Bronchial epithelial cell (primary cell): ENCODE results near the gene FBXO27. TPM values are rescaled to one million over a fixed set of nuclear protein-coding genes. Genes with fewer than 3 reads are reported as not detected.
"Not testable (repeated sequence)": the region's sequence is repeated elsewhere in the genome, so short reads cannot be mapped to it uniquely, and the experiment has no call there.

Source experiments
- DNase-seq: peaks from one replicate; pipeline ENCODE4 v3.0.0-alpha.2; 2010; ENCODE audit warnings: low read depth
- FAIRE-seq: peaks from 2 replicates; lab custom pipeline; 2011; peaks lifted over from hg19 to GRCh38; lab: Jason Lieb, UNC
- H3K27me3 ChIP-seq: 2 replicates; pipeline ENCODE4 v1.5.1; 2011; ENCODE audit warnings: low read length; ENCODE audit not compliant: control insufficient read depth, insufficient read depth
- H3K36me3 ChIP-seq: 2 replicates; pipeline ENCODE4 v1.5.1; 2011; ENCODE audit warnings: low read length; ENCODE audit not compliant: control insufficient read depth, insufficient read depth
- H3K4me3 ChIP-seq: 2 replicates; pipeline ENCODE4 v1.5.1; 2011; ENCODE audit warnings: mild to moderate bottlenecking, low read depth, low read length, control low read depth
- CTCF ChIP-seq: IDR thresholded peaks from 2 replicates; pipeline ENCODE4 v1.5.1; 2011; ENCODE audit warnings: mild to moderate bottlenecking, moderate library complexity, low read length, control low read depth, inconsistent platforms; ENCODE audit not compliant: insufficient read depth, severe bottlenecking
- total RNA-seq: library from RNA; depleted of rRNA; stranded (reverse); fragments of >200 nt; gene quantifications from 2 replicates; pipeline ENCODE4 v1.2.1, GENCODE V29; 2014

FBXO27 gene
- total RNA-seq, 1 donor from 2014 or later = 5.3 TPM

- DNase-seq (no peak), FAIRE-seq (no peak)
- no peaks in the 10 kb centered on the region for H3K36me3 ChIP-seq
- no peak for TF ChIP-seq CTCF
- no peak overlapping the region for H3K4me3 ChIP-seq
- H3K27me3 ChIP-seq = no peaks in the 10 kb centered on the region
Observed at GRCh38 chr19:39074205-39074692, 41.9 kb upstream of the FBXO27 start.

GRCh38 chr19:39070888-39071287 is 38.5 kb upstream of the FBXO27 start:
- no peak for FAIRE-seq
- DNase-seq = no peak
- TF ChIP-seq CTCF = no peak

GRCh38 chr19:39068259-39068658 is 35.9 kb upstream of the FBXO27 start:
- not testable (repeated sequence) for FAIRE-seq, H3K36me3 ChIP-seq, H3K27me3 ChIP-seq, H3K4me3 ChIP-seq, DNase-seq

More at GRCh38 chr19:39070888-39071287, 38.5 kb upstream of the FBXO27 start:
- H3K4me3 ChIP-seq = no peak overlapping the region
- H3K36me3 ChIP-seq = no peaks in the 10 kb centered on the region
- H3K27me3 ChIP-seq = no peaks in the 10 kb centered on the region

GRCh38 chr19:39067104-39067503 is 34.8 kb upstream of the FBXO27 start:
- TF ChIP-seq CTCF = no peak
- FAIRE-seq (no peak), DNase-seq (no peak)
- no peaks in the 10 kb centered on the region for H3K27me3 ChIP-seq
- H3K4me3 ChIP-seq = no peak overlapping the region
- no peaks in the 10 kb centered on the region for H3K36me3 ChIP-seq

DNA sequence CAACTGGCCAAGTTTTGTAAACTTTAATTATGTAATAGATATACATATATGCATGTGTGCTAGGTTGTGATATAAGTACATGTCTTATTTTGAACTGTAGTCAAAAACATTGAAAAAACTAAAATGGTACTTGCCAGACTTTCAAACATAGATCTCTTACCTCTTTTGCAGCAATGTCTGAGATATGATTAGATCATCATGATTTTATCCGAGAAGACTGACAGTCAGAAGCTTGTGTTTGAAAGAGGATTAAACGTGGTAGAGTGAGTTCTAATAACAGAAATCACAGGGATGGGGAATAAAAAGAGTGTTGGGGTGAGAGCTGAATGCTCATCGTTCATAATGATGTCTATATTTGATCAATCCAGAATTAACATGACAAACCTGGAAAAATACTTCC is 33.6 kb upstream of the FBXO27 start:
- no peak overlapping the region for H3K4me3 ChIP-seq
- TF ChIP-seq CTCF = no peak
- no peaks in the 10 kb centered on the region for H3K36me3 ChIP-seq
- no peak for DNase-seq
- H3K27me3 ChIP-seq = no peaks in the 10 kb centered on the region
- no peak for FAIRE-seq

DNA sequence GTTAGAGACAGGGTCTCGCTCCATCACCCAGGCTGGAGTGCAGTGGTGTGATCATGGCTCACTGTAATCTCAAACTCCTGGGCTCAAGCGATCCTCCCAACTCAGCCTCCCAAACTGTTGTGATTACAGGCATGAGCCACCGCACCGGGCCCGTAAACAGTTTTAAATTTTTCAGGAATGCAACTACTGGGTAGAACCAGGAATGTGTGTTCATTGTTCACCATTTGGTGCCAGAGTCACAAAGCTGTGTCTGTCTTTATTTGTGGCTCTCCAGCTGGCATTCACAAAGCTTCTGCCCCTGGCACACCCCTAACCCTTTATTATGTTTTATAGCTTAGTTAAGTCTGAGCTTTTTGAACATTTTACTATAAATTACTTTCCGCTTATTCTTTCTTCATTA is 32.1 kb upstream of the FBXO27 start:
- no peak for DNase-seq
- no peak for FAIRE-seq
- Histone ChIP-seq H3K27me3 (no peaks in the 10 kb centered on the region), H3K4me3 (no peak overlapping the region), H3K36me3 (no peaks in the 10 kb centered on the region)
- TF ChIP-seq CTCF = no peak
